Left ventricle myocardium inferior (tissue), 1 donor: ENCODE results near the gene STARD13. TPM values are rescaled to one million over a fixed set of nuclear protein-coding genes. Genes with fewer than 3 reads are reported as not detected.

Experiments used
- DNase-seq: peaks from one replicate; pipeline ENCODE4 v3.0.0-alpha.2; 2020
- H3K27ac ChIP-seq: fragments of 200-600 bp; replicated peaks from 2 replicates; pipeline ENCODE4 v1.8.0; 2021
- H3K27me3 ChIP-seq: fragments of 200-600 bp; 2 replicates; pipeline ENCODE4 v1.8.0; 2021; ENCODE audit warnings: low read depth
- H3K36me3 ChIP-seq: fragments of 200-600 bp; 2 replicates; pipeline ENCODE4 v1.8.0; 2021
- H3K4me1 ChIP-seq: fragments of 200-600 bp; 2 replicates; pipeline ENCODE4 v1.8.0; 2021
- H3K4me3 ChIP-seq: fragments of 200-600 bp; 2 replicates; pipeline ENCODE4 v1.8.0; 2021; ENCODE audit warnings: mild to moderate bottlenecking, moderate library complexity
- H3K9me3 ChIP-seq: fragments of 200-600 bp; replicated peaks from 2 replicates; pipeline ENCODE4 v1.8.0; 2021
- CTCF ChIP-seq: fragments of 200-600 bp; IDR thresholded peaks from 2 replicates; pipeline ENCODE4 v1.8.0; 2021; ENCODE audit warnings: antibody characterized with exemption, mild to moderate bottlenecking, borderline replicate concordance
- intact Hi-C: fragments of 100-400 bp; cut with micrococcal nuclease; formaldehyde crosslinking; loops from one replicate; pipeline ENCODE4 v1.11.0; 2022
- total RNA-seq: library from RNA; stranded (reverse); fragmentation: NEBNext Ultra II Directional; extraction: Animal tissue kit (Norgen Biotek cat#: 25700); gene quantifications from one replicate; pipeline ENCODE4 v1.2.1, GENCODE V29; 2021
- donor health status: DM: no; HTN: yes; CAD: no; lungs with severe emphysema.

STARD13 gene
- total RNA-seq, 1 donor from 2014 or later, result 29.9 TPM

GRCh38 chr13:33108620-33109019 is 176.9 kb downstream of the STARD13 start:
- H3K4me1 ChIP-seq, result peaks cover 71% of the 10 kb centered on the region
- no peaks in the 10 kb centered on the region for H3K9me3 ChIP-seq
- H3K4me3 ChIP-seq, result no peak overlapping the region
- no peak for DNase-seq
- no peak for TF ChIP-seq CTCF
- H3K27me3 ChIP-seq, result no peaks in the 10 kb centered on the region
- intact Hi-C loops, result no loop called here
- peak overlapping the region; percentile 73 for H3K27ac ChIP-seq
- H3K36me3 ChIP-seq, result peaks cover 83% of the 10 kb centered on the region

GRCh38 chr13:33107361-33107760 is 178.2 kb downstream of the STARD13 start:
- no peak overlapping the region for H3K4me3 ChIP-seq
- peaks cover 70% of the 10 kb centered on the region for H3K36me3 ChIP-seq
- no peaks in the 10 kb centered on the region for H3K27me3 ChIP-seq
- peak overlapping the region; percentile 47 for H3K27ac ChIP-seq
- TF ChIP-seq CTCF, result no peak
- DNase-seq, result no peak
- intact Hi-C loops, result no loop called here
- peaks cover 58% of the 10 kb centered on the region for H3K4me1 ChIP-seq
- no peaks in the 10 kb centered on the region for H3K9me3 ChIP-seq

- Histone ChIP-seq H3K9me3 (no peaks in the 10 kb centered on the region), H3K36me3 (peaks cover 68% of the 10 kb centered on the region), H3K27me3 (no peaks in the 10 kb centered on the region), H3K4me1 (peaks cover 53% of the 10 kb centered on the region), H3K27ac (peak overlapping the region; percentile 47), H3K4me3 (no peak overlapping the region)
- no peak for DNase-seq
- TF ChIP-seq CTCF, result no peak
- intact Hi-C loops, result no loop called here
Measured at GRCh38 chr13:33106656-33107360, 178.7 kb downstream of the STARD13 start.

GRCh38 chr13:33105387-33106005 is 180.1 kb downstream of the STARD13 start:
- Histone ChIP-seq H3K9me3 (no peaks in the 10 kb centered on the region), H3K4me3 (no peak overlapping the region), H3K4me1 (peaks cover 40% of the 10 kb centered on the region), H3K36me3 (peaks cover 64% of the 10 kb centered on the region), H3K27me3 (no peaks in the 10 kb centered on the region), H3K27ac (peak overlapping the region; percentile 28)
- no peak for TF ChIP-seq CTCF
- intact Hi-C loops, result no loop called here
- no peak for DNase-seq

GRCh38 chr13:33103457-33103856 is 182.1 kb downstream of the STARD13 start:
- TF ChIP-seq CTCF, result no peak
- Histone ChIP-seq H3K36me3 (peaks cover 44% of the 10 kb centered on the region), H3K4me3 (no peak overlapping the region), H3K9me3 (peaks cover 3% of the 10 kb centered on the region), H3K27me3 (no peaks in the 10 kb centered on the region), H3K4me1 (peaks cover 19% of the 10 kb centered on the region), H3K27ac (no peak overlapping the region)
- intact Hi-C loops, result no loop called here
- DNase-seq, result no peak
